ENCODE data around the gene ZACN.

- TF ChIP-seq CTCF (IDR thresholded peaks at IDR 0.05; ENCODE audit: low read depth, low read length, poor library complexity, severe bottlenecking): peak; percentile 37
- TF ChIP-seq EZH2phosphoT487 (IDR thresholded peaks at IDR 0.05; ENCODE audit: borderline replicate concordance, low read length): no peak
These were observed 28.5 kb downstream of the ZACN start for GRCh38 chr17:76107509-76107908.

Data from DOHH2 (cell line).